IPS-18a (cell line): ENCODE results near the gene CEP250.
"Not testable (repeated sequence)": the region's sequence is repeated elsewhere in the genome, so short reads cannot be mapped to it uniquely, and the experiment has no call there.

Experiments used
- H3K27ac ChIP-seq: one replicate; pipeline ENCODE4 v1.5.1; 2013; ENCODE audit warnings: low read length
- H3K27me3 ChIP-seq: one replicate; pipeline ENCODE4 v1.6.1; 2013; ENCODE audit warnings: mild to moderate bottlenecking, low read length; ENCODE audit not compliant: control insufficient read depth, insufficient read depth
- H3K36me3 ChIP-seq: one replicate; pipeline ENCODE4 v1.6.1; 2013; ENCODE audit warnings: low read depth, low read length; ENCODE audit not compliant: control insufficient read depth
- H3K4me1 ChIP-seq: one replicate; pipeline ENCODE4 v1.6.1; 2013; ENCODE audit warnings: low read depth, low read length; ENCODE audit not compliant: control insufficient read depth
- H3K4me3 ChIP-seq: one replicate; pipeline ENCODE4 v1.5.1; 2013; ENCODE audit warnings: low read length
- H3K9ac ChIP-seq: one replicate; pipeline ENCODE4 v1.6.1; 2013; ENCODE audit warnings: mild to moderate bottlenecking, low read length, moderate library complexity
- H3K9me3 ChIP-seq: one replicate; pipeline ENCODE4 v1.6.1; 2013; ENCODE audit warnings: low read depth, low read length; ENCODE audit not compliant: control insufficient read depth

CEP250 gene

DNA sequence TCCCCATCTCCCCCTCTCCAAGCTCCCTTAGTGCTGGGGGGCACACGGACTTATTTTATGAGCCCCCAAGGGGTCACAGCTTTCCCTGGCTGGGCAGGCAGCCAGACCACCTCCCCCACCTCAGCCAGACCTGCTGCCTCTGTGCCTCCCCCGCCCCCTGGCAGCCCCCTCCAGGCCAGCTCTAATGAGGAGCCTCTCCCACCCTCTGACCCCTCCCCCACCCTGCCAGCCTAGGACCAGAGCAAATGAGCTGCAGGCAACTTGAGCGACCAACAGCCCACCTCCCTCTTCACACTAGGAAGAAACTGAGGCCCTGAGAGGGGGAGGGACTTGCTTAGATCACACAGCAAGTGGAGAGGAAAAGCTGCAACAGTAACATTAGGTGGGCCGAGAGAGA lies 19.2 kb upstream of the CEP250 start:
- no peak overlapping the region for H3K4me3 ChIP-seq
- H3K36me3 ChIP-seq, result no peaks in the 10 kb centered on the region
- no peak overlapping the region for H3K27ac ChIP-seq
- H3K9me3 ChIP-seq, result no peaks in the 10 kb centered on the region
- H3K4me1 ChIP-seq, result peaks cover 17% of the 10 kb centered on the region
- no peaks in the 10 kb centered on the region for H3K27me3 ChIP-seq
- no peak overlapping the region for H3K9ac ChIP-seq

- no peak overlapping the region for H3K27ac ChIP-seq
- peaks cover 17% of the 10 kb centered on the region for H3K4me1 ChIP-seq
Measured at GRCh38 chr20:35437599-35437998, 17.8 kb upstream of the CEP250 start.

DNA sequence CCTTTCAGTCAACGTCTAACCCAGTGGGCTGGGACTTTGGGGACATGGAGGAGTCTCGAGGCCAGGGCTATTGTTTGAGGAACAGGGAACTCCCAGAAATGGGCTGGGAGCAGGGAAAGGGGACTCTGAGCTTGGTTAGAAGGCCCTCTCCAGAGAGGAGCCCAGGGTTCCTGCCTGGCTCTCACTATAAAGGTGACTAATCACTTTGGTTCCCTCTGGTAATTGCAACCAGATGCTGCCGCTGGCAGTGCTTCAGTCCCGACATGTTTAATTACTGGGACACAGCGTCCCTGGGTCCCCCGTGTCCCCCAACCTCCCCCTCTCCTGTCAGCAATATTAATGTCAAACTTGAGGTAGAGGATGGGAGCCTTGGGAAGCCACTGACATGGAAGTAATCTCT lies 12.4 kb upstream of the CEP250 start:
- Histone ChIP-seq H3K36me3 (no peaks in the 10 kb centered on the region), H3K4me1 (no peaks in the 10 kb centered on the region), H3K27me3 (no peaks in the 10 kb centered on the region), H3K27ac (no peak overlapping the region), H3K4me3 (no peak overlapping the region), H3K9ac (no peak overlapping the region), H3K9me3 (no peaks in the 10 kb centered on the region)

More at GRCh38 chr20:35437599-35437998, 17.8 kb upstream of the CEP250 start:
- no peak overlapping the region for H3K9ac ChIP-seq
- H3K36me3 ChIP-seq, result no peaks in the 10 kb centered on the region
- no peaks in the 10 kb centered on the region for H3K27me3 ChIP-seq
- H3K9me3 ChIP-seq, result no peaks in the 10 kb centered on the region
- no peak overlapping the region for H3K4me3 ChIP-seq

- no peaks in the 10 kb centered on the region for H3K27me3 ChIP-seq
- H3K4me1 ChIP-seq, result no peaks in the 10 kb centered on the region
- H3K9me3 ChIP-seq, result no peaks in the 10 kb centered on the region
- H3K27ac ChIP-seq, result no peak overlapping the region
- H3K36me3 ChIP-seq, result no peaks in the 10 kb centered on the region
- H3K9ac ChIP-seq, result no peak overlapping the region
- no peak overlapping the region for H3K4me3 ChIP-seq
Measured at GRCh38 chr20:35444226-35444625, 11.2 kb upstream of the CEP250 start.

DNA sequence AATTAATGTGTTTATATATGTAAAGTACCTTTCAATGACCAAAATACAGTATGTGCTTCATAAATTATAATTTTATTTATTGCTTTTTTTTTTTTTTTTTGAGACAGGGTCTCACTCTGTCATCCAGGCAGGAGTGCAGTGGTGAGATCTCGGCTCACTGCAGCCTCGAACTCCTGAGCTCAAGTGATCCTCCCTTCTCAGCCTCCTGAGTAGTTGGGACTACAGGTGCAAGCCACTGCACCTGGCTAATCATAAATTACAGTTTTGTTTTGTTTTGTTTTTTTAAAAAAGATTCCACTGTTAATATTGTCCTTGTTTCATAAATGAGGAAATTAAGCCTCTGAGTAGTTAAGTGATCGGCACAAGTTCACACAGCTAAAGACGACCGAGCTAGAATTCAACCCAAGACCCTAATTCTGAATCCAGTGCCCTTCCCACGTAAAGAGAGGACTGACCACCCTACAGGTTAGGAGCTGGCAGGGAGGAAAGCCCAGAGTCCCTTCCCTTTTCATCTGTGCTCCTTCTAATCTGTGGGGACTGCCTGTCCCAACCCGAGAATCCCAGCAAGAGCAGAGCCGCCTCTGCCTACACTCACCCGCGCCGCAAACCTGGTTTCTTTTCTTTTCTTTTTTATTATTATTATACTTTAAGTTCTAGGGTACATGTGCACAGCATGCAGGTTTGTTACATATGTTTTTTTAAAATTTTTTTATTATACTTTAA lies 8.9 kb upstream of the CEP250 start:
- H3K27me3 ChIP-seq, result no peaks in the 10 kb centered on the region
- no peaks in the 10 kb centered on the region for H3K36me3 ChIP-seq
- H3K9ac ChIP-seq, result peak overlapping the region; percentile 39
- H3K9me3 ChIP-seq, result no peaks in the 10 kb centered on the region
- no peaks in the 10 kb centered on the region for H3K4me1 ChIP-seq
- H3K27ac ChIP-seq, result no peak overlapping the region
- H3K4me3 ChIP-seq, result peak overlapping the region; percentile 51

DNA sequence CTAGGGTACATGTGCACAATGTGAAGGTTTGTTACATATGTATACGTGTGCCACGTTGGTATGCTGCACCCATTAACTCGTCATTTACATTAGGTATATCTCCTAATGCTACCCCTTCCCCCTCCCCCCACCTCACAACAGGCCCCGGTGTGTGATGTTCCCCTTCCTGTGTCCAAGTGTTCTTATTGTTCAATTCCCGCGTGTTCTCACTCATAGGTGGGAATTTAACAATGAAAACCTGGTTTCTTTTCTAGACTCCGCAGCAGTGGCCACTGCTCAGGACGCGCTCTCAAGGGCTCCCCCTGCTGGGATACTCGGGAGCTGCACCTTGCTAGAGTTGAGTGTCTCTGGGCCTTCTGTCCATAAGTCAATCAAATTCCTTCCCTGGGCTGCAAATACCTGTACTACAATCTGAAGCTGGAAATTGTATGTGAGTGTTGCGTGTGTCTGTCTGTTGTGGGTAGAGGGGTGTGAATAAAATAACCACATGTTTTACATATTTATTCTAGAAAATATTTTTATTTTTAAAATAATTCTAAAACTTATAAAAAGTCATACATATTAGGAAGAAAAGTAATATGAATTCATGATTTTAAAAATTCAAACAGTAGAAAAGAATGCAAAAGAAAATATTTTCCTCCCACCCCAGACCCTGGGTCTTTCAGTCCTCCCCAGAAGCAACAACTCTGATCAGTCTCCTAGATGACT lies 8.2 kb upstream of the CEP250 start:
- no peaks in the 10 kb centered on the region for H3K9me3 ChIP-seq
- H3K9ac ChIP-seq, result peak overlapping the region; percentile 39
- no peaks in the 10 kb centered on the region for H3K36me3 ChIP-seq
- no peaks in the 10 kb centered on the region for H3K27me3 ChIP-seq
- peak overlapping the region; percentile 51 for H3K4me3 ChIP-seq
- H3K4me1 ChIP-seq, result no peaks in the 10 kb centered on the region
- H3K27ac ChIP-seq, result no peak overlapping the region

DNA sequence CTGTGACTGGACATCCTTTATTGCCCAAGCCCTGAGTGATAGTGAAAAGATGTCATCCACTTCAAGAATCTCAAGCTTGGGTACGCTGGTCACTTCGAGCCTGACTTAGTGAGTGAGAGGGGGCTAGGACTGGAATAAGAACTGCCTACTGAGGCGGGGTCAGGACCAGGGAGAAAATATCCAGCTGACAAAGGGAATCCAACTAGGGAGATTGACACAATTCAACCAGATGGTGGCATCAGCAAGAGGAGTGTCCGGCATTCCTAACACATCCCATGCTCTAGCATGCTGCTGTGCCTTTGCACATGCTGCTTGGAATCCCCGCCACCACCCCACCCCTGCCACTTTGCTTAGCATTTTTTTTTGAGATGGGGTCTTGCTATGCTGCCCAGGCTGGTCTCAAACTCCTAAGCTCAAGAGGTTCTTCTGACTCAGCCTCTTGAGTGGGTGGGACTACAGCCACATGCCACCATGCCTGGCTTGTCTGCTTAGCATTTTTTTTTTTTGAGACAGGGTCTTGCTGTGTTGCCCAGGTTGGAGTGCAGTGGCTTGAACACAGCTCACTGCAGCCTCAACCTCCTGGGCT lies 6.5 kb upstream of the CEP250 start:
- no peak overlapping the region for H3K27ac ChIP-seq
- no peaks in the 10 kb centered on the region for H3K27me3 ChIP-seq
- H3K4me3 ChIP-seq, result no peak overlapping the region
- no peak overlapping the region for H3K9ac ChIP-seq
- no peaks in the 10 kb centered on the region for H3K9me3 ChIP-seq
- no peaks in the 10 kb centered on the region for H3K36me3 ChIP-seq
- H3K4me1 ChIP-seq, result no peaks in the 10 kb centered on the region

GRCh38 chr20:35449855-35450254 lies 5.5 kb upstream of the CEP250 start:
- not testable (repeated sequence) for H3K9me3 ChIP-seq, H3K9ac ChIP-seq, H3K4me1 ChIP-seq, H3K27me3 ChIP-seq, H3K27ac ChIP-seq, H3K36me3 ChIP-seq, H3K4me3 ChIP-seq

DNA sequence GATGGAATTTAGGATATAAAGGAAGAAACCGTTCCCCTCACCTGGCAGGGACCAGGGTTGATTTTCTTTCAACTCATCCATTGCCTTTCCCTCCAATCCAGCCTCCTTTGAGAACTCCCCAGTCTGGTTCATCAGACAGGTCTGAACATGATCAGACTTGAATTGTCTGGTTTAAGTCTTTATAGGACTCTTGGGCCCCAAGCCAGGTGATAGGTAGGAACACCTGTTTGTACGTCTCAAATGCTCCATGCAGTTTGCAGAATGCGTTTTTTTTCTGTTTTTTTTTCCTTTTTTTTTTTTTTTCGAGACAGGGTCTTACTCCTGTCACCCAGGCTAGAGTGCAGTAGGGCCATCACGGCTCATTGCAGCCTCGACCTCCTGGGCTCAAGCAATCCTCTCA lies 4.1 kb upstream of the CEP250 start:
- Histone ChIP-seq H3K36me3 (no peaks in the 10 kb centered on the region), H3K4me1 (peaks cover 3% of the 10 kb centered on the region), H3K27me3 (no peaks in the 10 kb centered on the region), H3K9me3 (no peaks in the 10 kb centered on the region), H3K4me3 (no peak overlapping the region), H3K9ac (no peak overlapping the region), H3K27ac (no peak overlapping the region)

DNA sequence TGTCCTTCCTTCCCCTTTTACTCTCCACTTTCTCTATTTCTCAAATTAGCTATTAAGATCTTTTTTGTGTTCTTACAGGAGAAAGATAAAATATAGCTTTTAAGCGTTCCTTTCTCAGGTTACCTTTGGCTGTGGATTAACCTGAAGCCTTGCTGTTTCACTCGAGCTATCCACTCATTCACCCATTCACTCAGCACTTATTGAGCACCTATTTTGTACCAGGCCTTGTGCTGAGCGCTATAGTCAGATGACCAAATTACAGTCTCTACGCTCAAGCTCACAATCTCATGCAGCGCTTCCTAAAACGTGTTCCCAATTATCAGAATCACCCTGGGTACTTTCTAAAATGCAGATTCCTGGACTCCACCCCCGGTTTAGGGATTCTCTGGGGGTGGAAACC lies 1.8 kb upstream of the CEP250 start:
- H3K27ac ChIP-seq, result no peak overlapping the region
- H3K27me3 ChIP-seq, result no peaks in the 10 kb centered on the region
- no peaks in the 10 kb centered on the region for H3K9me3 ChIP-seq
- H3K36me3 ChIP-seq, result no peaks in the 10 kb centered on the region
- peaks cover 5% of the 10 kb centered on the region for H3K4me1 ChIP-seq
- peak overlapping the region; percentile 99 for H3K9ac ChIP-seq
- H3K4me3 ChIP-seq, result peak overlapping the region; percentile 92

GRCh38 chr20:35456700-35457099 lies 1.3 kb downstream of the CEP250 start:
- H3K36me3 ChIP-seq, H3K4me1 ChIP-seq, H3K27ac ChIP-seq, H3K9me3 ChIP-seq, H3K27me3 ChIP-seq, H3K9ac ChIP-seq: not testable (repeated sequence)
- peak overlapping the region; percentile 92 for H3K4me3 ChIP-seq

DNA sequence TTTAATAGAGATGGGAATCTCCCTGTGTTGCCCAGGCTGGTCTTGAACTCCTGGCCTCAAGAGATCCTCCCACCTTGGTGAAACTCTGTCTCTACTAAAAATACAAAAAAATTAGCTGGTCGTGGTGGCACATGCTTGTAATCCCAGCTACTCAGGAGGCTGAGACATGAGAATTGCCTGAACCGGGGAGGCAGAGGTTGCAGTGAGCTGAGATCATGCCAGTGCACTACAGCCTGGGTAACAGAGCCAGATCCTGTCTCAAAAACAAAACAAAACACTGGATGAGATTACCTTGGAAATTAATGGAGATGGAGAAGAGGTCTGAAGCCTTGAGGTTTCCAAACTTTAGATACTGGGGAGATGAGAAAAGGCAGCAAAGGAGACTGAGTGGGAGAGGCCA lies 2.1 kb downstream of the CEP250 start:
- not testable (repeated sequence) for H3K4me3 ChIP-seq, H3K27me3 ChIP-seq, H3K9me3 ChIP-seq, H3K4me1 ChIP-seq, H3K27ac ChIP-seq, H3K9ac ChIP-seq
- peaks cover 14% of the 10 kb centered on the region for H3K36me3 ChIP-seq
